SH-SY5Y (cell line): ENCODE measurements around the gene BAIAP2L2.

Source experiments
- GATA2 ChIP-seq: IDR thresholded peaks from 2 replicates; pipeline ENCODE4 v1.6.1; 2011; ENCODE audit warnings: mild to moderate bottlenecking, low read depth, low read length
- GATA3 ChIP-seq: IDR thresholded peaks from 2 replicates; pipeline ENCODE4 v1.6.1; 2011; ENCODE audit warnings: low read depth, mild to moderate bottlenecking, low read length, moderate library complexity

GRCh38 chr22:38137876-38138687 lies 27.6 kb upstream of the BAIAP2L2 start:
- TF ChIP-seq GATA3, result no peak
- no peak for TF ChIP-seq GATA2
